ENCODE data around the gene UBR3. TPM values are rescaled to one million over a fixed set of nuclear protein-coding genes. Genes with fewer than 3 reads are reported as not detected.
"Not testable (repeated sequence)": the region's sequence is repeated elsewhere in the genome, so short reads cannot be mapped to it uniquely, and the experiment has no call there.

The UBR3 gene
- total RNA-seq, 2 experiments from 2014 or later: 13.6 to 15.3 TPM

- Mint-ChIP-seq H3K36me3 (ENCODE audit: low read depth) (peaks cover 27% of the 10 kb centered on the region), H3K4me3 (peak overlapping the region; percentile 84), H3K4me1 (ENCODE audit: low read depth) (peaks cover 58% of the 10 kb centered on the region), H3K27ac (peak overlapping the region; percentile 71), H3K9me3 (no peaks in the 10 kb centered on the region), H3K27me3 (ENCODE audit: low read depth) (no peaks in the 10 kb centered on the region)
- intact Hi-C loops (cut with micrococcal nuclease): loop anchor here (1.0 to 10.0 kb wide), 10 partner anchors 26 to 1611 kb away; partner anchors contain the start of genes CFAP210, DCAF17, ERICH2 and FASTKD1
- CTCF ChIA-PET: interaction anchor here (0.6 to 2.3 kb wide), 16 partner anchors 9 to 532 kb away, joined by 3 to 10 read pairs (median 4); no protein-coding TSS in a partner anchor
- DNase-seq: no peak
These were observed 3.3 kb upstream of the UBR3 start for GRCh38 chr2:169823996-169824372.

- intact Hi-C loops (cut with micrococcal nuclease): loop anchor here (1.0 to 10.0 kb wide), 12 partner anchors 26 to 1610 kb away; partner anchors contain the start of genes BBS5, CFAP210, DCAF17 and ERICH2
- peak within 1 kb of the TSS; percentile 84 for H3K4me3 Mint-ChIP-seq
- H3K9me3 Mint-ChIP-seq: no peaks in the 10 kb centered on the region
- peak within 1 kb of the TSS; percentile 71 for H3K27ac Mint-ChIP-seq
- CTCF ChIA-PET: interaction anchor here (0.6 to 2.3 kb wide), 15 partner anchors 8 to 106 kb away, joined by 3 to 10 read pairs (median 4); no protein-coding TSS in a partner anchor
- H3K36me3 Mint-ChIP-seq (ENCODE audit: low read depth): peaks cover 25% of the 10 kb centered on the region
- H3K4me1 Mint-ChIP-seq (ENCODE audit: low read depth): peaks cover 56% of the 10 kb centered on the region
- peak; percentile 83 for DNase-seq
- H3K27me3 Mint-ChIP-seq (ENCODE audit: low read depth): no peaks in the 10 kb centered on the region
These were observed 2.6 kb upstream of the UBR3 start, which contains the start of gene METTL5 for GRCh38 chr2:169824373-169825333. TSS of gene METTL5 (minus strand) at chr2:169824905. CDS start at chr2:169824597, 308 bp downstream.

GRCh38 chr2:169828141-169828811 lies 1.0 kb downstream of the UBR3 start:
- peak overlapping the region; percentile 44 for H3K27ac Mint-ChIP-seq
- H3K4me3 Mint-ChIP-seq: peak overlapping the region; percentile 85
- H3K4me1 Mint-ChIP-seq (ENCODE audit: low read depth): peaks cover 52% of the 10 kb centered on the region
- H3K36me3 Mint-ChIP-seq (ENCODE audit: low read depth): peaks cover 13% of the 10 kb centered on the region
- CTCF ChIA-PET: interaction anchor here (0.5 to 1.7 kb wide), 8 partner anchors 13 to 300 kb away, joined by 3 to 8 read pairs (median 4); no protein-coding TSS in a partner anchor
- no peaks in the 10 kb centered on the region for H3K9me3 Mint-ChIP-seq
- DNase-seq: peak; percentile 69
- H3K27me3 Mint-ChIP-seq (ENCODE audit: low read depth): no peaks in the 10 kb centered on the region
- intact Hi-C loops (cut with micrococcal nuclease): loop anchor here (1.0 to 10.0 kb wide), 7 partner anchors 30 to 1607 kb away; partner anchors contain the start of genes BBS5, DCAF17, ERICH2 and GORASP2

- H3K9me3 Mint-ChIP-seq: no peaks in the 10 kb centered on the region
- H3K36me3 Mint-ChIP-seq (ENCODE audit: low read depth): peaks cover 7% of the 10 kb centered on the region
- H3K4me1 Mint-ChIP-seq (ENCODE audit: low read depth): peaks cover 51% of the 10 kb centered on the region
- intact Hi-C loops (cut with micrococcal nuclease): no loop called here
- no peak overlapping the region for H3K27ac Mint-ChIP-seq
- no peak overlapping the region for H3K4me3 Mint-ChIP-seq
- CTCF ChIA-PET: interaction anchor here (0.8 kb wide), 1 partner anchor 10 kb away, joined by 4 read pairs; the partner anchor contains the start of gene METTL5
- DNase-seq: no peak
- no peaks in the 10 kb centered on the region for H3K27me3 Mint-ChIP-seq (ENCODE audit: low read depth)
These were observed 7.1 kb downstream of the UBR3 start for GRCh38 chr2:169834401-169834800.

DNA sequence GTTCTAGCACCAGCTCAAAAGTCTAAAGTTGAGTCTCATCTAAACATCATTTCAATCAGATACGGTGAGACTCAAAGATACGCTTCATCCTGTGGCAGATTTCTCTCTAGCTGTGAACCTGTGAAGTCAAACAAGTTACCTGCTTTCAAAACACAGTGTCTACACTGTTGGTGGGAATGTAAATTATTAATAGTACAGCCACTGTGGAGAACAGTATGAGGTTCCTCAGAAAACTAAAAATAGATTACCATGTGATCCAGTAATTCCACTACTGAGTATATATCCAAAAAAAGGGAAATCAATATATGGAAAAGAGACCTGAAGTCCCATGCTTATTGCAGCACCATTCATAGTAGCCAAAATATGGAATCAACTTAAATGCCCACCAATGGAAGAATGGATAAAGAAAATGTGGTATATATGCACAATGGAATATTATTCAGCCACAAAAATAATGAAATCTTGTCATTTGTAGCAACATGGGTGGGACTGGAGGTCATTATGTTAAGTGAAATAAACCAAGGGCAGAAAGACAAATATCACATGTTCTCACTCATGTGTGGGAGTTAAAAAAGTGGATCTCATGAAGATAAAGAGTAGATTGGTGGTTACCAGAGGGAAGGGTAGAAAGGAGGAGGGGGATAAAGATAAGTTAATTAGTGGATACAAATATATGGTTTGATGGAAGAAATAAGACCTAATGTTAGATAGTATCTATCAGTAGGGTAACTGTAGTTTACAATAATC lies 11.7 kb downstream of the UBR3 start:
- Mint-ChIP-seq H3K4me1 (ENCODE audit: low read depth) (peaks cover 32% of the 10 kb centered on the region), H3K4me3 (no peak overlapping the region), H3K36me3 (ENCODE audit: low read depth) (peaks cover 6% of the 10 kb centered on the region), H3K27ac (no peak overlapping the region), H3K27me3 (ENCODE audit: low read depth) (no peaks in the 10 kb centered on the region), H3K9me3 (no peaks in the 10 kb centered on the region)
- intact Hi-C loops (cut with micrococcal nuclease): no loop called here
- CTCF ChIA-PET: no interaction called here
- DNase-seq: no peak

GRCh38 chr2:169839954-169840746 lies 12.9 kb downstream of the UBR3 start:
- CTCF ChIA-PET: no interaction called here
- no peaks in the 10 kb centered on the region for H3K9me3 Mint-ChIP-seq
- DNase-seq: no peak
- no peak overlapping the region for H3K27ac Mint-ChIP-seq
- H3K4me3 Mint-ChIP-seq: no peak overlapping the region
- H3K27me3 Mint-ChIP-seq (ENCODE audit: low read depth): no peaks in the 10 kb centered on the region
- peaks cover 7% of the 10 kb centered on the region for H3K36me3 Mint-ChIP-seq (ENCODE audit: low read depth)
- H3K4me1 Mint-ChIP-seq (ENCODE audit: low read depth): peaks cover 29% of the 10 kb centered on the region
- intact Hi-C loops (cut with micrococcal nuclease): no loop called here

- no peak overlapping the region for H3K27ac Mint-ChIP-seq
- intact Hi-C loops (cut with micrococcal nuclease): no loop called here
- peaks cover 7% of the 10 kb centered on the region for H3K36me3 Mint-ChIP-seq (ENCODE audit: low read depth)
- H3K27me3 Mint-ChIP-seq (ENCODE audit: low read depth): no peaks in the 10 kb centered on the region
- H3K4me1 Mint-ChIP-seq (ENCODE audit: low read depth): peaks cover 28% of the 10 kb centered on the region
- no peak overlapping the region for H3K4me3 Mint-ChIP-seq
- no peak for DNase-seq
- H3K9me3 Mint-ChIP-seq: no peaks in the 10 kb centered on the region
- CTCF ChIA-PET: no interaction called here
These were observed 13.5 kb downstream of the UBR3 start for GRCh38 chr2:169840747-169841142.

DNA sequence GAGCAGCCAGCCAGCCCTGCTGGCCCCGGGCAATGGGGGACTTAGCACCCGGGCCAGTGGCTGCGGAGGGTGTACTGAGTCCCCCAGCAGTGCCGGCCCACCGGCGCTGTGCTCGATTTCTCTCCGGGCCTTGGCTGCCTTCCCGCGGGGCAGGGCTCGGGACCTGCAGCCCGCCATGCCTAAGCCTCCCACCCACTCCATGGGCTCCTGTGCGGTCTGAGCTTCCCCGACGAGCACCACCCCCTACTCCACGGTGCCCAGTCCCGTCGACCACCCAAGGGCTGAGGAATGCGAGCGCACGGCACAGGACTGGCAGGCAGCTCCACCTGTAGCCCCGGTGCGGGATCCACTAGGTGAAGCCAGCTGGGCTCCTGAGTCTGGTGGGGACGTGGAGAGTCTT lies 14.4 kb downstream of the UBR3 start:
- DNase-seq; H3K4me3 Mint-ChIP-seq; H3K9me3 Mint-ChIP-seq; H3K36me3 Mint-ChIP-seq (ENCODE audit: low read depth); intact Hi-C loops (cut with micrococcal nuclease); H3K27ac Mint-ChIP-seq; CTCF ChIA-PET; H3K27me3 Mint-ChIP-seq (ENCODE audit: low read depth): not testable (repeated sequence)
- H3K4me1 Mint-ChIP-seq (ENCODE audit: low read depth): peaks cover 30% of the 10 kb centered on the region

- CTCF ChIA-PET: interaction anchor here (0.7 kb wide), 1 partner anchor 51 kb away, joined by 3 read pairs; no protein-coding TSS in a partner anchor
These were observed 17.8 kb downstream of the UBR3 start for GRCh38 chr2:169845016-169845415.

DNA sequence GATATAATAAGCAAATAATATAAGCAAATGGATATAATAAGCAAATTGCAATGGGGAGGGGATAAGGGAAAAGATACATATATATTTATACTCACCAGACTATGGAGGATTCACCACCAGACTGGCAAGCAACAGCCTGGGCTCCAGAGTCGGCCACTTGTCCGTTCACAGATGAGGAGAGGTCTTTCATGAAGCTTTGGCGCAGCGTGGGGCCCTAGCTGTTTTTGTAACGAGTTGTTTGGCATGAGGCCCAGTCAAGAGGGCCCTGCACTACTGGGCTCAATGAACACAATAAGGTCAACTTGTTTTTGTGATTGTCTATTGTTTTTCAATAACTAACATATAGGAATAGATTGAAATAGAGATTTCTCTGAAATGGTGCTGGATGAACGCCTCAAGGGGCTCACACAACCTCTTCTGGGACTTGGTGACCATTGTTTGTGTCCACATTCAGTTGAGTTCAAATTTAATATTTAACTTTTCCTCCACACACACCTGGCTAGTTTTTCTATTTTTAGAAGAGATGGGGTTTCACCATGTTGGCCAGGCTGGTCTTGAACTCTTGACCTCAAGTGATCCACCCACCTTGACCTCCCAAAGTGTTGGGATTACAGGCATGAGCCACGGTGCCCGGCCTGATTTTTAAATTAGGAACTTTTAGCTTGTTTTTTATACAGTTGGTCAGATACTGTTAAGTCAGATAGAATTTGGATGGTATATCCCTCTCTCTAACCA lies 21.9 kb downstream of the UBR3 start:
- H3K4me3 Mint-ChIP-seq; intact Hi-C loops (cut with micrococcal nuclease); DNase-seq; H3K27ac Mint-ChIP-seq; H3K27me3 Mint-ChIP-seq (ENCODE audit: low read depth); H3K9me3 Mint-ChIP-seq: not testable (repeated sequence)
- Mint-ChIP-seq H3K36me3 (ENCODE audit: low read depth) (peaks cover 14% of the 10 kb centered on the region), H3K4me1 (ENCODE audit: low read depth) (peaks cover 34% of the 10 kb centered on the region)
- CTCF ChIA-PET: interaction anchor here (1.8 kb wide), 1 partner anchor 25 kb away, joined by 4 read pairs; the partner anchor contains the start of gene METTL5

More at GRCh38 chr2:169845016-169845415, 17.8 kb downstream of the UBR3 start:
- intact Hi-C loops (cut with micrococcal nuclease): no loop called here
- no peak overlapping the region for H3K4me3 Mint-ChIP-seq
- H3K36me3 Mint-ChIP-seq (ENCODE audit: low read depth): peaks cover 11% of the 10 kb centered on the region
- H3K4me1 Mint-ChIP-seq (ENCODE audit: low read depth): peaks cover 27% of the 10 kb centered on the region
- no peaks in the 10 kb centered on the region for H3K27me3 Mint-ChIP-seq (ENCODE audit: low read depth)
- H3K27ac Mint-ChIP-seq: no peak overlapping the region
- DNase-seq: no peak
- no peaks in the 10 kb centered on the region for H3K9me3 Mint-ChIP-seq
